Kidney epithelial cell (primary cell): Measurements from ENCODE around the gene CCDC38. TPM values are rescaled to one million over a fixed set of nuclear protein-coding genes. Genes with fewer than 3 reads are reported as not detected.

Experiments used
- DNase-seq: peaks from one replicate; pipeline ENCODE4 v3.0.0-alpha.2; 2010; ENCODE audit warnings: low read depth
- H3K27me3 ChIP-seq: 2 replicates; pipeline ENCODE4 v1.6.0; 2011; ENCODE audit warnings: low read length; ENCODE audit not compliant: control insufficient read depth, insufficient read depth
- H3K36me3 ChIP-seq: 2 replicates; pipeline ENCODE4 v1.5.1; 2011; ENCODE audit warnings: low read length; ENCODE audit not compliant: control insufficient read depth, insufficient read depth
- H3K4me3 ChIP-seq: 2 replicates; pipeline ENCODE4 v1.5.1; 2011; ENCODE audit warnings: low read depth, mild to moderate bottlenecking, control low read depth, low read length
- total RNA-seq: library from RNA; depleted of rRNA; stranded (reverse); fragments of >200 nt; gene quantifications from 2 replicates; pipeline ENCODE4 v1.2.3, GENCODE V29; 2015
- TF ChIP-seq, protein P1 (sequence below): IDR thresholded peaks from 2 replicates; pipeline ENCODE4 v1.5.1; 2011; ENCODE audit warnings: mild to moderate bottlenecking, moderate library complexity, low read length, control low read depth, inconsistent platforms; ENCODE audit not compliant: insufficient read depth, poor library complexity, severe bottlenecking

CCDC38 gene
- total RNA-seq, 1 donor from 2014 or later: not detected

- Histone ChIP-seq H3K36me3 (no peaks in the 10 kb centered on the region), H3K4me3 (no peak overlapping the region), H3K27me3 (no peaks in the 10 kb centered on the region)
- TF ChIP-seq, protein P1, sequence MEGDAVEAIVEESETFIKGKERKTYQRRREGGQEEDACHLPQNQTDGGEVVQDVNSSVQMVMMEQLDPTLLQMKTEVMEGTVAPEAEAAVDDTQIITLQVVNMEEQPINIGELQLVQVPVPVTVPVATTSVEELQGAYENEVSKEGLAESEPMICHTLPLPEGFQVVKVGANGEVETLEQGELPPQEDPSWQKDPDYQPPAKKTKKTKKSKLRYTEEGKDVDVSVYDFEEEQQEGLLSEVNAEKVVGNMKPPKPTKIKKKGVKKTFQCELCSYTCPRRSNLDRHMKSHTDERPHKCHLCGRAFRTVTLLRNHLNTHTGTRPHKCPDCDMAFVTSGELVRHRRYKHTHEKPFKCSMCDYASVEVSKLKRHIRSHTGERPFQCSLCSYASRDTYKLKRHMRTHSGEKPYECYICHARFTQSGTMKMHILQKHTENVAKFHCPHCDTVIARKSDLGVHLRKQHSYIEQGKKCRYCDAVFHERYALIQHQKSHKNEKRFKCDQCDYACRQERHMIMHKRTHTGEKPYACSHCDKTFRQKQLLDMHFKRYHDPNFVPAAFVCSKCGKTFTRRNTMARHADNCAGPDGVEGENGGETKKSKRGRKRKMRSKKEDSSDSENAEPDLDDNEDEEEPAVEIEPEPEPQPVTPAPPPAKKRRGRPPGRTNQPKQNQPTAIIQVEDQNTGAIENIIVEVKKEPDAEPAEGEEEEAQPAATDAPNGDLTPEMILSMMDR: no peak
- DNase-seq: no peak
Measured at GRCh38 chr12:95967301-95967700, 24.9 kb upstream of the CCDC38 start.

DNA sequence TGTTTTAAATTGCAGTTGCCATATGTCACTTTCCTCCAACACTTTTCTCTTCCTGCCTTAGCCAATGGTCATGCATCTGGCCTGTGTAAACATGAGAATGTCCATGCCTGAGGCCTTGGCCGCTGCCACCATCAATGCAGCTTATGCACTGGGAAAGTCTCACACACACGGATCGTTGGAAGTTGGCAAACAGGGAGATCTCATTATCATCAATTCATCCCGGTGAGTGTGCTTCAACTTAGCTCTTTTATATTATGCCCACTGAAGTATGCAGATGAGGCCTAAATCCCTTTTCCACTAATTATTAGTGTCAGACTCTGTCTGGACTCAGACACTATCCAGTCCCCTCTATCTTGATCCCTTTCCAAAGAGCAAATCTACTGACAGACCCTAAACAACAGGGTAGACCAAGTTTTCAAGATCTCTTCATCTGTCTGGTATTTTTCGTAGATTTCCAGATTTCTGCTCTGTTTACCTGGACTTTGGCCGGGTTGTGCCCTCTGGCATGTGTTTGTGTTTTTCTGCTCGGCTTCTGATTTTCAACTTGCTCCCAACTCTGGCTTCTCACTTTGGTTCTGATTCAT lies 24.0 kb upstream of the CCDC38 start:
- TF ChIP-seq, protein P1: no peak
- no peak for DNase-seq
- no peaks in the 10 kb centered on the region for H3K27me3 ChIP-seq
- H3K36me3 ChIP-seq: no peaks in the 10 kb centered on the region
- H3K4me3 ChIP-seq: no peak overlapping the region

GRCh38 chr12:95963096-95963495 lies 20.7 kb upstream of the CCDC38 start:
- Histone ChIP-seq H3K36me3 (no peaks in the 10 kb centered on the region), H3K27me3 (no peaks in the 10 kb centered on the region), H3K4me3 (no peak overlapping the region)
- TF ChIP-seq, protein P1: no peak
- no peak for DNase-seq

- TF ChIP-seq, protein P1: no peak
- Histone ChIP-seq H3K36me3 (no peaks in the 10 kb centered on the region), H3K27me3 (no peaks in the 10 kb centered on the region), H3K4me3 (no peak overlapping the region)
- DNase-seq: no peak
Measured at GRCh38 chr12:95962222-95962621, 19.8 kb upstream of the CCDC38 start.

DNA sequence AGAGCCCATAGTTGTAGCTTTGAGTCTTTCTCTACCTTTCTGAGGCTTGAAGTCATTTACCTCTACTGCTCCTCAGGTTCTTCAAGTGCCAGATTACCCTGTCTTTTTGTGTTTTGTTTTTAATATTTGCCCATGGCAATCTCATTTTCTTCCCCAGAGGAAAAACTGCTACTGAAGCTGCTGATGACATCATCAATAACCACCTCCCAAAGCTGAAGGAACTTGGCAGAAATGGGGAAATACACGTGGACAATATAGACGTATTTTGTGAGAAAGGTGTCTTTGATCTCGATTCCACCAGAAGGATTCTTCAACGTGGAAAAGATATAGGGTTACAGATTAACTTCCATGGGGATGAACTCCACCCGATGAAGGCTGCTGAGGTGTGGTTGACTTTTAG lies 17.8 kb upstream of the CCDC38 start:
- no peaks in the 10 kb centered on the region for H3K36me3 ChIP-seq
- DNase-seq: no peak
- TF ChIP-seq, protein P1: no peak
- H3K4me3 ChIP-seq: no peak overlapping the region
- H3K27me3 ChIP-seq: peaks cover 2% of the 10 kb centered on the region

DNA sequence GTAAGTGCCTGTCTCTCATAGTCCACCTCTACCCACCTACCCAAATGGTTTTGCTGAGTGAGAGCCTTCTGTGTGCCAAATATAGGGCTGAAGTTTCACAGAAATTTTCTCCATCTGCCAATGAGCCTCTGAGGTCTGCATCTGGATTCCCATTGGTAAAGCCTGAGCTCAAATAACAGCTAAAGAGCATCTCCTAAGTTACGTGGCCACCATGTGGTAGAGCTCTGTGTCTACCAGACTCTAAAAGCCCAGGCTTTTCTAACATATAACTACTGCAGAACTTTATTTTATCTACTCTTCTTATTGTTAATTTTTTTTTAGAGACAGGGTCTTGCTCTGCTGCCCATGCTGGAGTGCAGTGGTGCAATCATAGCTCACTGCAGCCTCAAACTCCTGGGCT lies 16.7 kb upstream of the CCDC38 start:
- H3K27me3 ChIP-seq: peaks cover 2% of the 10 kb centered on the region
- no peaks in the 10 kb centered on the region for H3K36me3 ChIP-seq
- TF ChIP-seq, protein P1: no peak
- DNase-seq: no peak
- H3K4me3 ChIP-seq: no peak overlapping the region
